Activated T-cell treated with anti-CD3 and anti-CD28 coated beads, Interleukin-2, amount 50 U/mL, for 24 hours (primary cell): ENCODE results near the gene PDCD1.
A peak's percentile ranks its signal among the peaks of the same experiment; 100 is the strongest.

ENCODE experiments used
- DNase-seq: peaks from one replicate; pipeline ENCODE4 v3.0.0-alpha.2; 2020
- H3K27ac Mint-ChIP-seq: 2 replicates; pipeline ENCODE4 v1.8.0; 2020; ENCODE audit warnings: mild to moderate bottlenecking, mixed read lengths
- H3K27me3 Mint-ChIP-seq: 2 replicates; pipeline ENCODE4 v1.8.0; 2020; ENCODE audit warnings: mixed read lengths
- H3K36me3 Mint-ChIP-seq: 2 replicates; pipeline ENCODE4 v1.8.0; 2020; ENCODE audit warnings: low read depth, mixed read lengths
- H3K4me1 Mint-ChIP-seq: 2 replicates; pipeline ENCODE4 v1.8.0; 2020; ENCODE audit warnings: low read depth, mixed read lengths
- H3K4me3 Mint-ChIP-seq: 2 replicates; pipeline ENCODE4 v1.8.0; 2020; ENCODE audit warnings: mild to moderate bottlenecking, moderate library complexity, mixed read lengths
- H3K9me3 Mint-ChIP-seq: 2 replicates; pipeline ENCODE4 v1.8.0; 2020; ENCODE audit warnings: mixed read lengths

PDCD1 gene

GRCh38 chr2:241900251-241901017 lies 41.7 kb upstream of the PDCD1 start:
- H3K27ac Mint-ChIP-seq = no peak overlapping the region
- no peak for DNase-seq
- H3K4me1 Mint-ChIP-seq = peaks cover 12% of the 10 kb centered on the region
- no peaks in the 10 kb centered on the region for H3K9me3 Mint-ChIP-seq
- no peak overlapping the region for H3K4me3 Mint-ChIP-seq
- peaks cover 26% of the 10 kb centered on the region for H3K36me3 Mint-ChIP-seq
- peaks cover 3% of the 10 kb centered on the region for H3K27me3 Mint-ChIP-seq

- H3K27me3 Mint-ChIP-seq = peaks cover 3% of the 10 kb centered on the region
- no peak for DNase-seq
- H3K36me3 Mint-ChIP-seq = peaks cover 26% of the 10 kb centered on the region
- H3K9me3 Mint-ChIP-seq = no peaks in the 10 kb centered on the region
- no peak overlapping the region for H3K4me3 Mint-ChIP-seq
- no peak overlapping the region for H3K27ac Mint-ChIP-seq
- peaks cover 12% of the 10 kb centered on the region for H3K4me1 Mint-ChIP-seq
Measured at GRCh38 chr2:241898463-241899270, 40.0 kb upstream of the PDCD1 start.

DNA sequence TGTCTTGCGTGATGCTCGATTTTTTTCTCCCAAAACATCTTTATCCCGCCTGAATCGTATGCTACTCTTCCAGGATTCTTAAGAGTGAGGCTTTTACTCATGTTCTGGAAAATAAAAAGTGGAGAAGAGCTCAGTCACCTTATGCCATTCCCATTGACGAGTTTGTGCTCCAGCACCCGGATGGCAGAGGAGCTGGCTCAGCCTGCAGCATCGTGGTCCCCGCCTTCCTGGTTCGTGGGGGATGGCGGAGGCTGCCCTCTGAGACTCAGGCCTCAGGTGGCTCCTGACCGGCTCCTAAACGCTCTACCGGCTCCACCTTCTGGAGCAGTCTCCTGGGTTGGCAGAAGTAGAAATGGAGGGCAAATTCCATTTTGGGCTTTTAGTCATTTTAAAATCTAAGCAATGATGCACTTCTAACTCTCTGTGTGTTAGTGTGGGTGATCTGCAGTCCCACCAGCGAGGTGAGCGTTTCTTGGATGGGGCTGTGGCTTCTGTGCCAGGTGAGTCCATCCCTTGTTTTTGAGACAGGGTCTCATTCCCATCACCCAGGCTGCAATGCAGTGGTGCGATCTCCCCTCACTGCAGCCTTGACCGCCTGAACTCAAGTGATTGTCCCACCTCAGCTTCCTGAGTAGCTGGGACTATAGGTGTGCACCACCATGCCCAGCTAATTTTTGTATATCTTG lies 38.7 kb upstream of the PDCD1 start:
- H3K36me3 Mint-ChIP-seq = peaks cover 26% of the 10 kb centered on the region
- peak overlapping the region; percentile 87 for H3K27ac Mint-ChIP-seq
- peaks cover 3% of the 10 kb centered on the region for H3K27me3 Mint-ChIP-seq
- peaks cover 12% of the 10 kb centered on the region for H3K4me1 Mint-ChIP-seq
- no peaks in the 10 kb centered on the region for H3K9me3 Mint-ChIP-seq
- no peak overlapping the region for H3K4me3 Mint-ChIP-seq
- no peak for DNase-seq

DNA sequence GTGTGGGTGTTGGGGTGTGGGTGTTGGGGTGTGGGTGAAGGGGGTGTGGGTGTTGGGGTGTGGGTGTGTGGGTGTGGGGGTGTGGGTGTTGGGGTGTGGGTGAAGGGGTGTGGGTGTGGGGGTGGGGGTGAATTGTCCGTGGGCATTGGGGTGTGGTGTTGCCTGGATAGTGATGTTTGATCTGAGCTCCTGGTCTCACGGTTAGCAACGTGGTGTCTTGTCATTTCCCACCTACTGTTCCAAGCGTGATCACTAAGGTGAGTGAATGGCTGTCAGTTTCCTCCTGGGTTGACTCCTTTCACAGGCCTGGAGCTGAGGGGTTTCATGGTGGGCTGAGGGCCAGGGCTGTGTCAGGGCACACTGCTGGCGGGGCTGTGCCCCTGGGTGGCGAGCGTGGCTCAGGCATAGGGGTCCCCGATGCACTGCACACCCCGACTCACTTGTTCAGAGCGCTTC lies 38.1 kb upstream of the PDCD1 start:
- Mint-ChIP-seq H3K4me3 (peak overlapping the region; percentile 20), H3K36me3 (peaks cover 26% of the 10 kb centered on the region), H3K4me1 (peaks cover 11% of the 10 kb centered on the region), H3K27me3 (peaks cover 3% of the 10 kb centered on the region), H3K9me3 (no peaks in the 10 kb centered on the region), H3K27ac (peak overlapping the region; percentile 87)
- DNase-seq = no peak

DNA sequence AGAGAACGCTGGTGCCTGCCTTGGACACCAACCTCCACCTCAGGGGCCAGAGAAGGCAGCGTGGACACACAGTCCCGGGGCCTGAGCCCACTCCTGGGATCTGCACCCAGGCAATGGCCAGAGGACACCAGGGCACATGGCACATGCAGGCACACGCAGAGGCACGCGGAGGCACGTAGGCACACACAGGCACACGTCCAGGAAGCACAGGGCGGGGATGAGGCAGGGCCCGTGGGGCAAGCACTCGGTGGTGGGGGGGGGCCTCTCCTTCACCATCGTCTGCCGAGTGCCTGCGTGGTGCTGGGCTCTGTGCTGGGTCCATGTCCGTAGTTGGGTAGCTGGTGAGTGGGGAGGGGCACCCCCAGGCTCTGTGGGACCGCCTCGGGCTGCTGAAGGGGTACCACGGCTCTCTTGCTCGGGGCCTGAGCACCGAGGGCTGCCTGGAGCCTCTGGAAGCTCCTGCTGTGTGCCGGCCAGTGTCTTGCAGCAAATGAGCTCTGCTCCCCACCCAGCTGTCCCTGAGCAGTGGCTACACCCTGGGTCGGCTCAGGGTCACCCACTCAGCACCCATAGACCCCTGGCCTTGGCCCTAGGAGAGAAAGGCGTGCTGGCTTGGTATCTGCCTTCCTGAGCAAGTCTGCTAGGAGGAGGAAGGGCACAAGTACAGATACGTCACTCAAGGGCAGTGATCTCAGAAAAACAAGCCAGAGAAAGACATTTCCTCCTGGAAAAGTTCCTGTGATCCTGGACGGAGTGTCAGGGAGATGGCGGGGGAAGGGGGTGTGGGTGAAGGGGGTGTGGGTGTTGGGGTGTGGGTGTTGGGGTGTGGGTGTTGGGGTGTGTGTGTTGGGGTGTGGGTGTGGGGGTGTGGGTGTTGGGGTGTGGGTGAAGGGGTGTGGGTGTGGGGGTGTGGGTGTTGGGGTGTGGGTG lies 37.3 kb upstream of the PDCD1 start:
- H3K4me3 Mint-ChIP-seq = peak overlapping the region; percentile 63
- DNase-seq = no peak
- H3K36me3 Mint-ChIP-seq = peaks cover 23% of the 10 kb centered on the region

GRCh38 chr2:241895427-241895711 lies 36.7 kb upstream of the PDCD1 start:
- Mint-ChIP-seq H3K36me3 (peaks cover 25% of the 10 kb centered on the region), H3K27ac (peak overlapping the region; percentile 82), H3K9me3 (no peaks in the 10 kb centered on the region), H3K4me3 (no peak overlapping the region), H3K27me3 (peaks cover 3% of the 10 kb centered on the region), H3K4me1 (peaks cover 10% of the 10 kb centered on the region)
- DNase-seq = no peak

More for the DNA sequence above, 37.3 kb upstream of the PDCD1 start:
- H3K27ac Mint-ChIP-seq = peak overlapping the region; percentile 97
- H3K4me1 Mint-ChIP-seq = peaks cover 10% of the 10 kb centered on the region
- H3K27me3 Mint-ChIP-seq = peaks cover 3% of the 10 kb centered on the region
- no peaks in the 10 kb centered on the region for H3K9me3 Mint-ChIP-seq

DNA sequence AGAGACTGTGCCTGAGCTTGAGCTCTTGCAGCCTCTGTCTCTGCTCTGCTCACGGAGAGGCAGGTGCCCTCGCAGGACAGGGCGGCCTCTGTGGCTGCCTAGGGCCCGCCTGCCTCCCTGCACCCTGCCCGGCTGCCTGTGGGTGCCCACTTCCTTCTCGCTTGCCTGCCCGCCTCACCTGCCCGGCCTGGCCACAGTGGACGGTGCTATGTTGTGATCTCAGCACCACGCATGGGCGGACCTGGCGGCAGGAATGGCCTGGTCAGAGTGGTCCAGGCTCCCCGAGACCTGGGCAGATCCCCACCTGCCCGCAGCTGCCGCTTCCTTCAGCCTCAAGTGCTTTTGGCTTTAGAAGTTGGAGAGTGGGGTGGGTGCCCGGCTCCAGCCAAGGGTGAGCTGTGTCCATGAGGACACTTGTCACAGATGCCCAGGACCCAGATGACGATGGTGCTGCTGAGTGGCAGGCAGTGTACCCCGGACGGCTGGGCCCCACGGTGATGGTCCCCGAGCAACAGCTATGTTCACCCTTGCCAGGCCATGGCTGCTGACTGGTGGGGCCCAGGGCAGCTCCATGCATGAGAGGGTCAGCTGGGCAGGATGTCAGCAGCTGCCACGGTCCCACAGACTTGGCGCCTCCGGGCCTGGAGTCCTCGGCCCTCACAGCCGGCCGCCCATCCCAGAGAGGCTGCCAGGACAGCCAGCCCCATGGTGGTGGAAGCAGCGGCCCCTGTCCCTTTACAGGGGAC lies 36.2 kb upstream of the PDCD1 start:
- peak; percentile 20 for DNase-seq
- no peak overlapping the region for H3K4me3 Mint-ChIP-seq
- H3K9me3 Mint-ChIP-seq = no peaks in the 10 kb centered on the region
- H3K27me3 Mint-ChIP-seq = peaks cover 3% of the 10 kb centered on the region
- H3K4me1 Mint-ChIP-seq = peaks cover 10% of the 10 kb centered on the region
- peaks cover 26% of the 10 kb centered on the region for H3K36me3 Mint-ChIP-seq
- H3K27ac Mint-ChIP-seq = no peak overlapping the region

DNA sequence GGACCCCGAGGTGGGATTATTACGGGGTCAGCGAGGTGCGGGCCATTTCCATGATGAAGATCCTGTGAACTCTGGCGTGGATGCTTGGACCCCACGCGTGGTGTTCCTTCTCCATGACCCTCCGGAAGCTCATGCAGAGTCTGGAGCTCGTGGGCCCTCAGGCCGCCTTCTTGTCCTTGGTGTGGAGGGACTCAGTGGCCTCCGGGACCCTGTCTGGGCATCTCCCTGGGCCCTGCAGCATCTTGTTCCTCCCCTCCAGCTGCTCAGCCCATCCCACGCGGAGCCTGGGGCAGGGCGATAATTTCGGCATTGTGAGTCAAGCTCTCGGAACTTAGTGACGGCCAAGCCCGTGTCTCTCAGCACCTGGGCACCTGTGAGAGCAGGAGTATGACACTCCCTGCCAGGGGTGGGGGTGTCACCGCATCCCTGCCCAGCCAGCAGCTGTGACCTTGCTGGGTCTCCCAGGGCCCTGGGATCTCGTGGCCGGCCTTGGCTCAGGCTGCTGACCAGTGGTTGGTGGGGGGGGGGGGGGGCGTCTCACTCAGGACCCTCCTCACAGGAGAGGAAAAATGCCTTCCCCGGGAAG lies 35.5 kb upstream of the PDCD1 start:
- H3K4me3 Mint-ChIP-seq = no peak overlapping the region
- H3K4me1 Mint-ChIP-seq = peaks cover 11% of the 10 kb centered on the region
- H3K27ac Mint-ChIP-seq = no peak overlapping the region
- H3K9me3 Mint-ChIP-seq = no peaks in the 10 kb centered on the region
- peaks cover 3% of the 10 kb centered on the region for H3K27me3 Mint-ChIP-seq
- peaks cover 27% of the 10 kb centered on the region for H3K36me3 Mint-ChIP-seq
- DNase-seq = peak; percentile 23

DNA sequence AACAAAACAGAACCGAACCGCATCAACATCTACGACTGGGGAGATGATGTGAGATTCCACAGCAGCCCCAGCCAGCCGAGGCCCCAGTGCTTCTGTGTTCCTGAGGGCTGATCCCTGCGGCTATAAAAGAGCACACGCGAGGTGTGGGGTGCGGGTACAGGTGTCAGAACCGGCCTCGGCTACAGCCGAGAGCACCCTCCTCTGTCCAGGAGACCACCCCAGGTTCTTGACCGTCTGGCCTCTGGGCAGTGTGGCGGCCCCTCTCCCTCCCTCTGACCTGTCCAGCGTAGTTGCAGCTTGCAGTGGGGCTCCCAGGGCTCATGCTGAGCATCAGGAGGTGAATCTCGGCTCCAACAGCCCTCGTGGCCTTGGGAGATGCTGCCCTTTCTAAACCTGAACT lies 34.6 kb upstream of the PDCD1 start:
- no peaks in the 10 kb centered on the region for H3K9me3 Mint-ChIP-seq

DNA sequence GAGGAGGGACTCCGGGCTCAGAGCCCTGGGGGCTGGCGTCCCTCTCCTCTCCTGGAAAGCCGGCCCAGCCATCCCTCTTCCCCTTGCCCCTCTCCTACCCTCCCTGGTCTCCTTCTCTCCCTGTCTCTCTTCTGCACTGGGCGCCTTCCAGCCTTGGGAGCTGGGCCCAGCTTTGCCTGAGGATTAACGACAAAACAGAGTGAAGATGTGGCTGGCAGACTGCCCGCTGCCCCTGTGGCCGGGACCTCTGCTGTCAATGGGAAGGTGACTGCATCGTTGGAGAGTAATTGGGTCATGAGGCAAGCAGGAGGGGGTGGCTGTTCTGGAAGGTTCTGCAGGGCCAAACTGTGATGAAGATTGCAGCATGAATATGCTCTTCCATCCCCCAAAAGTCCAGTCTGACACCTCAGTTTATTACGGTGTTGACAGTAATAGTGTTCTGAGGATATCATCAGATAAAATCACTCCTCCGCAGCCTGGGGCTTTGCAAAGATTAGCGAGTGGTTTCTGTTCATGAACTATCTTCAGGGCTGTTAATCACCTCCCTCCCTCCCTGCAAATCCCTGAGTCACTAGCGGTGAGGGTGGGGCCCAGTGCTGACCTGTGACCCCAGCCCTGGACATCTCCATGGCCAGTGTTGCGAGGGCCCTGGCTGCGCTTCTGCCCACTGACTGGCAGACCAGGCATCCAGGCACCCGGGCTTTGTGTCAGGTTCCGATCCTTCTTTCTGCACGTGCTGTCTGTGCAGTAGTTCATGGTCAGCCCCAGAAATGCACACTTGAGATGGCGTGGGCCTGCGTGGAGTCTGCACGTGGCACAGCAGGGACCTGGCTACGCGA lies 33.8 kb upstream of the PDCD1 start:
- peaks cover 24% of the 10 kb centered on the region for H3K36me3 Mint-ChIP-seq
- H3K9me3 Mint-ChIP-seq = no peaks in the 10 kb centered on the region
- peaks cover 3% of the 10 kb centered on the region for H3K27me3 Mint-ChIP-seq

More for the DNA sequence above, 34.6 kb upstream of the PDCD1 start:
- DNase-seq = no peak
- Mint-ChIP-seq H3K4me1 (peaks cover 15% of the 10 kb centered on the region), H3K27ac (no peak overlapping the region), H3K4me3 (no peak overlapping the region), H3K36me3 (peaks cover 26% of the 10 kb centered on the region), H3K27me3 (peaks cover 3% of the 10 kb centered on the region)

GRCh38 chr2:241891988-241892298 lies 33.2 kb upstream of the PDCD1 start:
- no peak overlapping the region for H3K4me3 Mint-ChIP-seq
- H3K9me3 Mint-ChIP-seq = no peaks in the 10 kb centered on the region
- peaks cover 22% of the 10 kb centered on the region for H3K4me1 Mint-ChIP-seq
- no peak for DNase-seq
- H3K36me3 Mint-ChIP-seq = peaks cover 24% of the 10 kb centered on the region
- H3K27me3 Mint-ChIP-seq = peaks cover 3% of the 10 kb centered on the region
- H3K27ac Mint-ChIP-seq = no peak overlapping the region

More for the DNA sequence above, 33.8 kb upstream of the PDCD1 start:
- DNase-seq = peak; percentile 24
- H3K27ac Mint-ChIP-seq = no peak overlapping the region
- H3K4me3 Mint-ChIP-seq = no peak overlapping the region
- peaks cover 20% of the 10 kb centered on the region for H3K4me1 Mint-ChIP-seq

- Mint-ChIP-seq H3K27me3 (peaks cover 3% of the 10 kb centered on the region), H3K36me3 (peaks cover 29% of the 10 kb centered on the region), H3K4me3 (no peak overlapping the region), H3K9me3 (no peaks in the 10 kb centered on the region), H3K4me1 (peaks cover 24% of the 10 kb centered on the region), H3K27ac (no peak overlapping the region)
- DNase-seq = no peak
Measured at GRCh38 chr2:241891315-241891987, 32.8 kb upstream of the PDCD1 start.
